ENCODE data around the gene CLDN14.
"Not testable (repeated sequence)": the region's sequence is repeated elsewhere in the genome, so short reads cannot be mapped to it uniquely, and the experiment has no call there.

Gene CLDN14

DNA sequence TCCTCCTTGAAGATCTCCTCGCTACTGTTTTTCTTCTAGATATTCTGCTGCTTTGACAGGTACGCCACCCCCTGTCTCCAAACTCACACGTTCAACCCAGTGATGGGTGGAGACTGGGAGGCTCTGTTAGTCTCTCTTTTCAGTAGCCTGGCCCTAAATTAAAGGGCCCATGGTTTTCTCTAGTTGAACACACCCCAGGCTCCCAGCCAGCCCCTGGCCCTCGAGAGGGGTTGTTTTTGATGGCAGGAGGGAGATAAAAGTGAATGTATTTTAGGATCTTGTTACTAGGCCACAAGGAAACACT lies 21.6 kb upstream of the CLDN14 start:
- no peak for DNase-seq (ENCODE audit: low spot score)

DNA sequence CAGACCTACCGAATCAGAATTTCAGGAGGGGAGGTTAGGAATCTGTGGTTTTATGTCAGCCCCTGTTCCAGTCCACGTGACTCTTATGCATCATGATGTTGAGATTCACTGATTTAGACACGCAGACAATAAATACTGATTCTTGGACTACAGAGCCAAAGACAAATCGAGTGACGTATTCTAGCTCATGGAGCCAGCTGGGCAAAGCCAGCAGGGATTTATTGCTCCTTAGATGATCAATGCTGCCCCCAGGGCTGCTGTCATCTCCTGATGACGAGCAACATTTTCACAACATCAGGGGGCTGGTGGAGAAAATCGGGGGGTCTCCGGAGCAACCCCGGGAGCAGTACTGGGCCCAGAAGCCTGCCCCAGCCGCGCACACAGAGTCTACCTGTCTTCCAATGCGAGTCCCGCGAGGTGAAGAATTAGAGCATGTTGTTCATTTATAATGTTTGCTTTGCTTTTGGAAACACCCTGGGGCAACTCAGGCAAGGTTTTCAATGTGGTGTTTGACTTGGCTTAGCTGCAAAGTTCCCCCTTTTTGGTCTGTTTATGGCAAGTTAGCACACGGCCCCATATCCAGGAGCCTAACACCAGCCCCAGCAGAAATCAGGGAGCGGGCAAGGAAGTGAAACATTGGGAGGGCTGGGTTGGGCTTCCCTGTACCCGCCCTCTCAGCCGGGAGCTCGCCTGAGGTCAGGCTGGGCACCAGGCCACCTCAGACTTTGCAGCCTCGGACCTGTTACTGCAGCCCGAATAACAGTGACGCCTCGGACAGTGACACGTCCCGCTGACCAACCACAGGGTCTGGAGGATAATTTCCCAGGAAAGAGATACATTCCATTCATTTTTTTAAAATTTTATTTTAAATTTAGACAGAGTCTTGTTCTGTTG lies 19.9 kb upstream of the CLDN14 start:
- no peak for DNase-seq (ENCODE audit: low spot score)

DNA sequence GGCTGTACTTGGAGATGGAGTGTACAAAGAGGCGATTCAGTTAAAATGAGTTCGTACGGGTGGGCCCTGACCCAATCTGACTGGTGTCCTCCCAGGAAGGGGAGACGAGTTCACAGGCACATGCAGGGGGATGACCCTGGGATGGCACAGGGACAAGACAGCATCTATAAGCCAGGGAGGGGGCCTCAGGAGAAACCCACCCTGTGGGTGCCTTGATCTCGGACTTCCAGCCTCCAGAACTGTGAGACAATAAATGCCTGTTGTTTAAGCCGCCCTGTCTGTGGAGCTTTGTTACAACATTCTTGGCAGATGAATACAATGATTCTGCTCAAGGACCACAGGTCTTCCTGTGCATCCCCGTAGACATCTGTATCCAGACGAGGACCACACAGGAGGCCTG lies 14.6 kb upstream of the CLDN14 start:
- DNase-seq (ENCODE audit: low spot score) = no peak

DNA sequence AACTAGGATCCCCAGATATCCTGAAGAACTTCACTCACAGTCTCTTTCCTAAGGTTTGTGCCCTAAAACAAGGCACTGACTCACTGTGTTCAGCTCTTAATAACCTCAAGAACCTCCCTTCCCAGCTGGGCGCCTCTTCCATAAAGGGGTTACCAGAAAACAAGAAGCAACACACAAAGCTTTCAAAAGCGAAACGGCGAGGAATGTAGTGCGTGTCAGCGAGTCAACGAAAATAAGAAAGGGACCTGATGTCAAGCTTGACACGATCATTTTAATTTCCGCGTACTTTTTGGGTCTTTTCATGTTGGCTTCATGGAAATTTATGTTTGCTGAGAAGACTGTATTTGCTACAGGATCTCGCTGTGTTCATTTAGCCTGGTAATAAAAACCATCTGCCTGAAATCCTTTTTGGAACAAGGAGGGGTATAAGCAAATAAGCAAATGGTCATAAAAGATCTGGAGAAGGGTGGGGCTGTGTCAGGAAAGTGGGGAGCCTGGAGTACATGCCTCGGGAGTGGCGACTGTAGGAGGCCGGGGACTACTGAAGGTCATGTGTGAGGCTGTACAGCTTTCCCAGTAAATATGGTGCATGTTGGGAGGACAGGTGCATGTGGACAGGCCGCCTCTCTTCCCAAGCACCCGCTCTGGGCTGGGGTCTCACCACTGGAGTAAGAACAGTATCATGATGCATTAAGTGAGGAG lies 11.4 kb upstream of the CLDN14 start:
- no peak for DNase-seq (ENCODE audit: low spot score)

DNA sequence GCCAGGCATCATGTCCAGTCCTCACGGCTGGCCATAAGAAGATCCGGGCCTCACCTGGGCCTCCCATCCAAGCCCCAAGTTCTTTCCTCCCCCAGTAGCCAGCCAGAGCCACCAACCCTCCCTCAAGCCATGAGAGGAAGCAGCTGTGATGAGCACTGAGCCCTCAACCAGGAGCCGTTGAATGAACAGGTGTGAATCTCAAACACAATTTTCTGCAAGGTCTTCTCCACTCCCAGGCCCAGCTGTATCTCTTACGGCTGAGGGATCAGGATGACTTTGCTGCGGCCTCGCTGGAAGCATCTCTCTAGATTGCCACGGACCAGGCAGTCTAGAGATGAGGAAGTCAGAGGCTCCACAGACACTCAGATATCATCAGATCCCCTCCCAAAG lies 9.8 kb upstream of the CLDN14 start:
- no peak for DNase-seq (ENCODE audit: low spot score)

DNA sequence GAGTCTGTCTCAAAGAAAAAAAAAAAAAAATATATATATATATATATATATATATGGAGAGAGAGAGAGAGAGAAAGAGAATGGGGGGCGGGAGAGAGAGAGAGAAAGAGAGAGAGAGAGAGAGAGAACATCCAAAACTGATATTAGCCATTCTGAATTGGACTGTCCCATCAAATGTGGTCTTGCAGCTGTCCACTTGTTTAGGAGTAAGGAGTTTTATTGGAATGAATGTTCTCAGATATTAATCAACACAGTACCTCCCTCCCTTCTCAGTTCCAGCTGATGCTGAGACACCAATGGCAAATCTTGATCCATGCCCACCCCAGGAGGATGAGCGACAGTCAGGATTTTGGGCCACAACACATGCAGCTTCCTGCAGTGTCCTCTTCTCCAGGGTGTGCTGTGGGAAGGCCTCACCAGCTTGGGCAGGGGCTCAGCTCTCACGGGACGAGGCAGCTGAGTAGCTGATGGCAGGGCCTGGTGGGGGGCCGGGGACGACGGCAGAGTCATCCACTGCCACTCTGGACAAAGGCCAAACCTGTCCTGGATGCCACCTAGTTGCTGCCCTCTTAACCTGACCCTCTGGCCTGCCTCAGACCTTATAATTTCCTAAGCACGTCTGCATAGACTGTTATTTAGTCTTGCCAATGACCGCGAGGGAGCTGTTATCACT lies 9.3 kb upstream of the CLDN14 start:
- no peak for DNase-seq (ENCODE audit: low spot score)

DNA sequence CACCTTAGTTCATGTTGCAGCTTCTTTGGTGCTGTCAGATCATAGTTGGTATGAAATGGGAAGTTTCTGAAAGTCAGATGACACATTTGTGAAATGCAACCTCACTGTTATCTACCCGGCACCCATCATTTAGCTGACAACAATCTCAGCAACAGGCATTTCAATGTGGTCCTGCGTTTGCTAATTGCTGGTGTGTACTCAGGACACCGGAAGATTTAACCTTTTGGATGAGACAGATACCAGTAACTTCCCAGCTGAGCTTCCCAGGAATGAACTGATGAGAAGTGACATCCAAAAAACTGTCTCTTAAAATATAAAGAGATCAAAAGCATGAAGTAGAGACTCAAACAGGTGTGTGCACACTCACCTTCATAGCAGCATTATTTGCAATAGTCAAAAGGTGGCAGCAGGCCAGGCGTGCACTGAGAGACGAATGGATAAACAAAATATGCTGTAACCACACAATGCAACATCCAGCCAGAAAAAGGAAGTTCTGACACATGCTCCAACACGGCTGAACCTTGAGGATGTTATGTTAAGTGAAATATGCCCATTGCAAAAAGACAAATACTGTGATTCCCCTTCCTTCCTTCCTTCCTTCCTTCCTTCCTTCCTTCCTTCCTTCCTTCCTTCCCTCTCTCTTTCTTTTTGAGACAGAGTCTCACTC lies 7.9 kb upstream of the CLDN14 start:
- DNase-seq (ENCODE audit: low spot score) = no peak

DNA sequence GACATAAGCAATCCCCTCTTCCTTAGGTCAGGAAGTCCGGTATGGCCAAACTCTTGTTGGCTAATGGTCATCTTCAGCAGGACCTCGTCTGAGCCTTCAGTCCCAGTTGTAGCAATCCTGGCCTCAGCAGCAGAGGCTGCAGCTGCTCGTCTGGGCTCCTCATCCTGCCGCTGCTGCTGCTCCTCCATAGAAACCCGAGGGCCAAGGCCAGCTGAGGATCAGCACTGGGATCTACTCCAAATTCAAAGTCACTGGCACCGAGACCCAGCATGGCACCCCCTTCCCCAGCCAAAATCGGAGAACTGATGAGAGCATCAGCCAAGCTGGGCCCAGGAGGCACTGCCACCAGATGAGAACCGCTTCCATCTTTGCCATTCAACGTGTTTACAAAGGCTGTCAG lies 6.3 kb upstream of the CLDN14 start:
- DNase-seq (ENCODE audit: low spot score) = no peak

DNA sequence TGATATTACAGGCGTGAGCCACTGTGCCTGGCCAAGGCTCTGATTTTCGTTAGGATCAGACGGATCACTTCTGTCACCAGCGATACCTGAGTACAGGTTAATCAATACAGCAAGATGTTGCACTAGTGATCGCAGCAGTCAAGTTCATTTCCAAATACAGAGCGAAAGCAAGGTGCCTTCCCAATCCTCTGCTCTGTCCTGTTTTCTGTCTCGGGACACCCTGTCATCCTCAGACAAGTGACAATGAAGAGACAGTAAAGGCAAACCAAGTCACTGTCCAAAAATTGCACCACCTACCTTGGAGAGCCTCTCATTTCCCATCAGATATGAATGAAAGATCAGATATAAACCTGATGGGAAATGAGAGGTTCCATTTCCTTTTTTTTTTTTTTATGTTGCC lies 5.6 kb upstream of the CLDN14 start:
- DNase-seq (ENCODE audit: low spot score) = no peak

DNA sequence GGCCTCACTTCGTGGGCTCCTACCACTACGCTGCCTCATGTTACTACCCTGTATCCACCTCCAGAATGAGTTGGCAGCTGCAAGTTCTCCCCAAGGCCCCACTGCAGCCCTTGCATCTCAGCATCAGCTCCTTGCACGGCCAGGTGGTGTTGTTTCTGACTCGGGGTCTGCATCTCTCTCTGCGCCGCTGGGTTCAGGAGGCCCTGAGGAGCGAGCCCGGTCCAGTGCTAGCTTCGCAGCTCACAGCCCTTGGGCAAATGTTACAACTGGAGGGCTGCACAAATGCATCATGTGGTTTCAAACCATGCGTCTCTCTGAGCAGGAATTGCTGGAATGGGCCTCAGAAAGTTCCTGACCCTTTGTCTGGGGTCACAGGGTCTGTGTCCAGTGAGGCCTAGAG lies 3.2 kb upstream of the CLDN14 start:
- no peak for DNase-seq (ENCODE audit: low spot score)

DNA sequence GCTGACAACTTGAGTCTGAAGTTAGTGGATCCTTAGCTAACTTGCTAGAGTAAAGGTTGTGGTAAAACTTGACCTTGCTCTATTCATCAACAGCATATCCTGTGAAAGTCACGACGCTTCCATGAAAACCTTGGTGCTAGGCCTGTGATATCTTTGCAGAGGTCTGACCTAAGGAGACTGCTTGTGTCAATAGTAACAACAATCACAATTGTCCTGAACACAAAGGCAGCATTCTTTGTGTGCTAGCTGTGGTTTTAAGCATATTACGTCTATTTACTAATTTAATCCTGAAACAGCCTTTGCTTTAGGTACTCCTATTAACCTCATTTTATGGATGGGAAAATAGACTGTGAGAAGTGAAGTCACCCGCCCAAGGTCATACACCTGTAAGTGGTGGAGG lies 2.8 kb upstream of the CLDN14 start:
- no peak for DNase-seq (ENCODE audit: low spot score)

DNA sequence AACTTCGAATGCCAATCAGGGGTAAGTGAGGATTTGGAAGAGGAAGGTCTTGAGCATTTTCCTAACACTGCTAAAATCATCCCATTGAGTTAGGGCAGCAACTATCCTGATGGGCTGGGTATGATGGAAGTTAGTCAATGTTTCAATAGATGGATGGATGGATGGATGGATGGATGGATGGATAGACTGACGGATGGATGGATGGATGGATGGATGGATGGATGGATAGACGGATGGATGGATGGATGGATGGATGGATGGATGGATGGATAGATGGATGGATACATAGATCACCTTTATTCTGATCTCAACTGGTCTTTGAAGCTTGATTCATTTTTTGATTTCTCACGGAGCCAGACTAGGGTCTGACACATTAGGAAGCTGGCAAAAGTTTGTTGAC lies 2.3 kb upstream of the CLDN14 start:
- no peak for DNase-seq (ENCODE audit: low spot score)

DNA sequence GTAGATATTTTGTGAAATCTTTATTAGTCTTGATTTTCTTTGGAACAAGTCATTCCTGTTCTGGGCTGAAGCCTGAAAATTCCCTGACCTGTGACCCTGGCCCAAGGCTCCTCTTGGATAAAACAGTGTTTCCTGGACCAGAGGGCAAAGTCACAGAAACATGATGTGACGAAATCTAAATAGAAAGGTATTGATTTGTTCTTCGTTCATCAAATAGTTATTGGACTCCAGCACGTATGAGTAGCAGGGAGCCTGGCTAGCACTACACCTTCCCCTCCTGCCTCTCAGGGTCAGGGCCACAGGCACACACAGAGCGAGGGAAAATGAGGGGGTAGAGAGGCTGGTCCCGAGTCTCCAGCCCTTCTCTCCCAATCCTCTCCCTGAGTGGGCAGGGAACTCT lies 1.7 kb upstream of the CLDN14 start:
- DNase-seq (ENCODE audit: low spot score) = no peak

DNA sequence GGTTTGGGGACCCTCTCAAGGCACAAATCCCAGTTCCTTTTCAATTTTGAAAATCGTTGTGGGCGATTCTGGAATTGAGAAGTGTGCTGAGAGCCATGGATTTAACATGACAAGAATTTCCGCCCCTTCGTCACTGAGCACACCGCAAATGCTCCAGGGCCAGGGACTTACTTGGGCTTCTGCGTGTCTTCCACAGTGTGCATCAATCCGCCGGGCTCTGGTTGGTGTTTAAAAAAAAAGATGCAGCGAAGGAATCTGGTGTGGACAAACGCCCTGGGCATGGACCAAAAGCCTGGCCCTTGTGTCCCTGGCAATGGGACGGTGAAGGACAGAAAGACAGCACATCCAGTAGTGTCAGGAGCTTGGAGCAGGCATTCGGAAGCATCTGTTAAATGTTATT lies 696 bp upstream of the CLDN14 start:
- DNase-seq (ENCODE audit: low spot score) = no peak

DNA sequence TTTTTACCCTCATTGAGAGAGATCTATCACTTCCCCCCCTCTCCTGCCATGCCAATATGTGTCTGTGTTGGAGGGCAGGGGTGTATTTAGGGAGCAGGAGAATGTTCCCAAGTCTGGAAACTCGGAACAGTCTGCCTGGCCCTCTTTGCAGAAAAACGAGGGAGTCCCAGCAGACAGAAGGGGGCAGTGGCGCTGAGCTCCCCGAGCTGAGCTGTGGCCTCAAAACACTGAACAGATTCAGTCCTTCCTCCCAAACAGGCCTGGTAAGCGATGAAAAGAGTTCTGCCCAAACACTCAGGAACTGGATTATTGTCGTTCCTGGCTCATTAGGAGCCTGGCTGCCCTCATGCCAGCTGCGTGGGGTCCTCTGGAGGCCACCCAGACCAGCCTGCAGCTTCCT lies 981 bp downstream of the CLDN14 start:
- no peak for DNase-seq (ENCODE audit: low spot score)

DNA sequence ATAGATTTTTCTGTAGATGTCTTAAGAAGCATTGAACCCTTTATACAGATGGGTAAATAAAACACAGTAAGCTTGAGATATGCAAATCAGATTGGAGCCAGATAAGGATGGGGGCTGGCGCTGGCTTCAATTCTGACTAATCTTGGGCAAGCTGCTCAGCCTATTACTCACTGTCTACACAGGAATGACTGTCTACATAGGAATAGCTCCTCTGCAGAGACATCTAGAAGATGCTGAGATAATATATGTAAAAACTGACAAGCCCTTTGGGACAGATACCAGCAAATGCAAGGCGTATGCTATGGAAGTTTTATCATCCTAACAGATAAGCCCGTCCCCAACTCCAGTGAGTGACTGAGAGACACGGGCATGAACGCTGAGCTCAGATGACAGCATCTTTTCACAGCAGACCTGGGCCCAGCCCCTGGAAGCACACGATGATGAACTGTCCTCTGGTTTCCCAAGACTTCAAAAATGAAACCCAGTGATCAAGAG lies 1.7 kb downstream of the CLDN14 start:
- DNase-seq (ENCODE audit: low spot score) = no peak

DNA sequence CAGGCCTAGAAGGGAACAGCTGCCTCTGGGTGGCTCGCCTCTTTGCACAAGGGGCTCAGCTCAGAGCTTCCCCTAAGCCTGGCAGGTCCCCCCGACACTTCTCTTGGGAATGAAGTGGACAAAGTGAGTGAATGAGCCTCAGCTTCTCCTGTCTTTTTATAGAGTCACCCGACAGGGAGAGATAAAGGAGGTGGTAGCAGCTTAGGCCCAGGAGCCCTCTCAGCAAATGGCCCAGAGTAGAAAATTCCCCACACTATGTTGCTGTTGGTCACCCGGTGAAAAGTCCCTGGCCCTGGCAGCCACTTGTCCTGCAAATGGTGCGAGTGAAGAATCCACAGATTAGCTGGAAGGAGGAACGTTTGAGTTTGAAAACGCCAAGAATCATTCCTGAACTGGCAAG lies 2.4 kb downstream of the CLDN14 start:
- DNase-seq (ENCODE audit: low spot score) = no peak

DNA sequence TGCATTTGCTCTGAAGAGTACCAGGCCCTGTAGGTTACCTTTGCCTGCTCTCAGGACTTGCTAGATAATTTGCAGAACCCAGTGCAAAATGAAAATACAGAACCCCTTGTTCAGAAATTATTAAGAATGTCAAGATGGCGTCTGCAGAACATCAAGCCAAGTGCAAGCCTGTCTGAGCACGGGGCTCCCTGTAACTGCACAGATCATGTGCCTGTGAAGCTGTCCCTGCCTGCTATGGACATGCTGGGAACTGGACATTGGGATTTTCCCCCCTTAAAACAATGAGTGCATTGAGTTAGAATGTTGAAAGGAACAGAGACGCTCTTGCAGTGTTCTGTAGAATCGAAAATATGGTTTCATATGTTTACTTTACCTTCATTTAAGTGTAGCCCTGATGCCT lies 2.9 kb downstream of the CLDN14 start:
- DNase-seq (ENCODE audit: low spot score) = no peak

DNA sequence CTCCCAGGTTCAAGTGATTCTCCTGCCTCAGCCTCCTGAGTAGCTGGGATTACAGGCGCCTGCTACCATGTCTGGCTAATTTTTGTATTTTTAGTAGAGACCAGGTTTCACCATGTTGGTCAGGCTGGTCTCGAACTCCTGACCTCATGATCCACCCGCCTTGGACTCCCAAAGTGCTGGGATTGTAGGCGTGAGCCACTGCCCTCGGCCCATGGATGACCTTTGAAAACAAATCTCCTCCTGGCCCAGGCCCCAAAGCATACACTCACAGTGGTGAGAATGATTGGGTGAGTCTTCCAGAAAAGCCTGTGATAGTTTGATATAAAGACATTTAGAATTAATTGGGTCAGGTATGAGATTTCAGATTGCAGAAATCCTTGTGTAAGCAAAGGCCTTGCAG lies 3.4 kb downstream of the CLDN14 start:
- DNase-seq (ENCODE audit: low spot score) = not testable (repeated sequence)

DNA sequence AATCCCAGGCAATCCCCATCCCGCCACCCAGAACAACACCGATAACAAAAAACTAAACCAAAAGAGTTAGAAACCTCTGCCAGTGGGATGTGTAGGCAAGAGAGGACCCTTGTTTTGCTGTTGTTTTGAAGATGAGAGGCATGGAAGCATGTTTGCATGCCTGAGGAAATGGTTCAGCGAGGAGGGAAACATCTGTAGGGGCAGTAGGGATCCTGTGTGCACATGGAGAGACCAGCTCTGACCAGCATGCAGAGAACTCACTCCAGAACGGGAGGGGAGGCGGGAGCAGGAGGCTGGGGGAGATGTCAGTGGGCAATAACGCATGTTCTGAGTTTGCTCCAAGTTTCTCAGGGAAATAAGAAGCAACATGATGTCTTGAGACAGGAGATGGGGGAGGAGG lies 5.3 kb downstream of the CLDN14 start:
- DNase-seq (ENCODE audit: low spot score) = no peak

DNA sequence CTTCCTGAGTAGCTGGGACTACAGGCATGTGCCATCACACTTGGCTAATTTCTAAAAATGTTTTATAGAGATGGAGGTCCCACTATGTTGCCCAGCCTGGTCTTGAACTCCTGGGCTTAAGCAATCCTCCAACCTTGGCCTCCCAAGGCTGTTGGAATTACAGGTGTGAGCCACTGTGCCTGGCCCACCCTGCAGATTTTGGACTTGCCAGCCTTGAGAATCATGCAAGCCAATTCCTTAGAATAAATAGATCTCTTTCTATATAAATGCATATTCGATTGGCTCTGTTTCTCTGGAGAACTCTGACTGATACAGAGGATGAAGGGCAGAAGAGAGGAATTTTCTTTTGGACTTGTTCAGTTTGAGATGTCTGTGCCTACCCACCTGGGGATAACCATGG lies 6.7 kb downstream of the CLDN14 start:
- DNase-seq (ENCODE audit: low spot score) = no peak

DNA sequence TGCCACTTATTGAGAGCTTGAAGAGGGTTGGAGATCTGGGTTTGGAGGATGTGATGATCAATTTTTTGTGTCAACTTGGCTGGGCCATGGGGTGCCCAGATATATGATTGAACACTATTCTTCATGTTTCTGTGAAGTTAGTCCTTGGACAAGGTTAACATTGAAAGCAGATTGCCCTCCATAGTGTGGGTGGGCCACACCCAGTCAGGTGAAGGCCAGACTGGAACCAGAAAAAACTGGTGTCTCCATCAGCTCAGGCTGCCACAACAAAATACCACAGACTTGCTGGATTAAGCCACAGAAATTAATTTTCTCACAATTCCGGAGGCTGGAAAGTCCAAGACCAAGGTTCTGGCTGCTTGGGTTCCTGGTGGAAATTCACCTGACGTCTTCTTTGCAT lies 7.5 kb downstream of the CLDN14 start:
- DNase-seq (ENCODE audit: low spot score) = no peak

DNA sequence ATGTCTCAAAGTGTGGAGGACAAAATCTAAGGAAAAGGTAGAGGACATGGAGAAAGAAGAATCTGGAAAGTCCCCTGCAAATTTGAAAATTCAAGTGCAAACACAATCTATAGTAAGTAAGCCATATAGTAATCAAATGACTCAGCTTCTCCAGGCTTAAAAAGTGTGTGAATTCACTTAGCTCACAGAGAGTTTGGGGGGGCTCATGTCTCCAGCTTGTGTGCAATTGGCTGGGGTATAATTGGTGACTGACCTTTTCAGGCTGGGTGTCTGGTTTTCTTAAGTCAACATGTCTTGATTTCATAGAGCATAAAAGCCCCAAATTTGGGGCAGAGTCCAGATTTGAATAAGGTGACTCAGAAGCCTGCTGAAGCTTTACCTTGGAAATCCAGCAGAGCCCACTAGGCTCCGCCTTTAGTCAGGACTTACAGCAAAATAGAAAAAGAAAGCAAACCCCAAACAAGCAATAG lies 8.6 kb downstream of the CLDN14 start:
- no peak for DNase-seq (ENCODE audit: low spot score)
